GM18867 (cell line): ENCODE results near the gene INPP5E.
"Not testable (repeated sequence)": the region's sequence is repeated elsewhere in the genome, so short reads cannot be mapped to it uniquely, and the experiment has no call there.

Source experiments
- ATAC-seq: cut with Tn5 transposase; IDR thresholded peaks from one replicate; pipeline ENCODE4 v1.9.1; 2021; ENCODE audit warnings: mild to moderate bottlenecking, moderate library complexity; ENCODE audit not compliant: unreplicated experiment

The INPP5E gene

DNA sequence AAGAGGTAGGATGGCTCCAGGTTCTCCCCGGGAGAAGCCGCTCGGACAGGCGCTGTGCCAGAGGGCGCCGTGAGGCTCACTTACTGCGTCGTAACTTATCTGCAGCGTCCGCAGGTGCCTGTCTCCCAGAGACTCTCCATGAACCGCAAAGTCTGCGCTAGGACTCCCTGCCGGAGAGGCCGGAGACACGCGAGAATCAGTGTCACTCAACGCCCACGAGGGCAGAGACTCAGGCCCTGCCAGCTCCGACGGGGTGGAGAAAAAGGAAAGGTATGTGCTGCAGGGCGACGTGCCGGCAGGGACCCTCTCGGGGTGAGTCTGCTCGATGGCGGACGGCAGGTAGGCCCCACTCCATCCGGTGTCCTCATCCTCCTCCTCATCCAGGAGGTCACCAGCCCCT, 32.6 kb downstream of the INPP5E start:
- not testable (repeated sequence) for ATAC-seq

DNA sequence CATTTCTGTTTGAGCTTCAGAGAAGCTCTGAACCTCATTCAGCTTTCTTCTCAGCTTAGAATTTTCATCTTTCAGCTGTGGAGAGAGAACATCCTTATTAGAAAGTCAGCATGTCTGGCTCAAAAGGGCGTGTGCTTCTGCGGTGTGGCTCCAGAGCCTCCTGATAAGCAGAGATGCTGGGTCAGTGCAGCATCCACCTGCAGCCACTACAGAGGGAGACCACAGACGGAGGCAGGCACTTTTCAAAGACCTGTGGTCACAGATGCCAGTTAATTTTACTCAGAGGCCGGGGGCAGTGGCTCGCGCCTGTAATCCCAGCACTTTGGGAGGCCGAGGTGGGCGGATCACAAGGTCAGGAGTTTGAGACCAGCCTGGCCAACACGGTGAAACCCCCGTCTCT, 33.7 kb downstream of the INPP5E start:
- not testable (repeated sequence) for ATAC-seq

DNA sequence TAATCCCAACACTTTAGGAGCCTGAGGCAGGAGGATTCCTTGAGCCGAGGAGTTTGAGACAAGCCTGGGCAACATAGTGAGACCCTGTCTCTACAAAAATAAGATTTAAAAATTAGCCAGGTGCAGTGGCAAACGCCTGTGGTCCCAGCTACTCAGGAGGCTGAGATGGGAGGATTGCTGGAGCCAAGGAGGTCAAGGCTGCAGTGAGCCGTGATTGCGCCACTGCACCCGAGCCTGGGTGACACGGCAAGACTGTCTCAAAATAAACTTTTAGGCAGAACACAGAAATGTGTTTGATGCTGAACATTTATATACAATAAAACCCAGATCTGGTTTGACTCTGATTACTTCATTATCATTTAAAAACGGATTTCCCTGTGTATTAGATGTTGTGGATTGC, 34.2 kb downstream of the INPP5E start:
- ATAC-seq = no peak

DNA sequence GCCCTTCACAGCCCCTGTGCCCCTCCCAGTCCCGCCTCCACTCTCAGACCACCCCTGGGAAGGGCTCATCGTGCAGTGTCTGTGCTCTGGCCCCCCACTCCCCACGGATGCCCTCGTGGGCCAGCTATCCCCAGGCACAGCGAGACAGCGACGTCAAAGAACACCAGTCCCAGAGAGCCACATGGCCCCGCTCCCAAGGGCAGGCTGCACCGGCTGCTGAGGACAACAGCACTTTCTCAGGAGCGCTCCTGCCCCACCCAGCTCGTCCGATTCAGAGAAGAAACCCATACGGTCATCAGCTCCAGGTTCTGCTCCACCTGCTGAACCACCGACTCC, 34.9 kb downstream of the INPP5E start:
- no peak for ATAC-seq

DNA sequence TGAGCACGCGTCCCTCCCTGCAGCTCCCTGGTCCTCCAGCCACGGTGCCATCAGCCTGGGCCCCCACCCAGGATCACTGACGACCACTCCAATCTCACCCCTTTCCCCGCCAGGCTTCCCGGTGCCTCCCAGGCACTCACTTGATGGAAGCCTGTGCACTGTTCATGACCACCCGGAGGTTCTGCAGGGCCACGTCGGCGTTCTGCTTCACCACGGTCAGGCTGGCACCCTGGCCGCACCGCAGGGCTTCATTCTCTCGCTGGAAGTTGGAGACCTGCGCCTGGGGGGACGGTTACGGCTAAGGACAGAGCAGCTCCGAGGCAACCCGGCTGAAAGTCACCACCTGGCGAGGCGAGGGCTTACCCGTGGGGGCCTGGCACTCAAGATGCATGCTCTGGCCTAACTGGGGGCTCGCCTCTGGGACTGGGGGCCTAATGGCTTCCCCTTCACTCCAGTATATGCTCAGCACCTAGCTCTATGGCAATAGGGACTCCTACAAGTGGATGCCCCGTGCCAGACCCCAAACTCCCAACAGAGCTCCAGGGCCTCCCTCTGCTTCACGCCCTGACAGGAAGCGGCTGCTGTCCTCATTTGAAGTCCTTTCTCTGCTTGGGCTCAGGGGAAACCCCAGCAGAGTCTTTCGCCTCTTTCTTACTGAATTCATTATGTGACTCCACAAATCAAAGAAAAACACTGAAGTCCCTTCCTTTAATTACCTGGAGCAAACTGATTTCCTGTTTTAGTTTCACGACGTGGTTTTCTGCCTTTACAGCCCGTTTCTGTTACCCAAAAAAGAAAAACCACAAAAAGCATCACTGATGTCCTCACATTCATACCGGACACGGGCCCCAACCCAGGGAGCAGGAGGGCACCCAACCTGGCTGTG, 35.5 kb downstream of the INPP5E start:
- ATAC-seq = no peak

DNA sequence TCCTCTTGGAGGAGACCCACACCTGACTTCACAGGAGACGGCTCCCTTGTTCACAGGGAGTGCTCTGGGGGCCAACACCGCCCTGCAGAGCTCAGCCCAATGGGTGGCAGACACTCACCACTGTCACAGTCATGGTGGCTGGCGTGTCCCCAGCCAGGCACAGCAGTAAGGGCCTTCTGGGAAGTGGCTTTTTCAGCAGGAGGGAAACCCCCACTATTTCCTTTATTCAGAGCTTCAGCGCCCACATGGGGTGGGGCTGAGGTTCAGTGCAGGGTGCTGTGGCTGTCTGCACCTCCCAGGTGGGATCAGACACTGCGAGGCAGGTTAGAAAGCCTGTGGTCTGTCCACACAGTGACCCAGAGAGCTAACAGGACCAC, 36.1 kb downstream of the INPP5E start:
- no peak for ATAC-seq

DNA sequence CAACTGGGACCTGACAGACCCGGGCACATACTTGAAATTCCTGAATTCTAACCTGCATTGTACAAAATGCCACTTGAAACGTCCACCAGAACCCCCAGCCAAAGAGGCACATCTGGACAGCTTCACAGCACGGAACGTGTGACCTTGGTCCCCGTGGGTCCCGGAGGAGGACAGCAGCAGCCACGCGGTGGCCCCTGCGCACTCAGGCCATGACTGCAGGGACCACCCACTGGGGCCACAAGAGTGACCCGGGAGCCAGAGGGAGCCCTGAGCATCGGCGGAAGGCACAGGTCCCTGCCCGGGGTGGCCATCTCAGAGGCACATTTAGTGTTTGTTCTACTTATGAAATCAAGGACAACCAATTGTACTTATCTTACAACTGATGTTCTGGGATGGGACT, 37.6 kb downstream of the INPP5E start:
- ATAC-seq = no peak

DNA sequence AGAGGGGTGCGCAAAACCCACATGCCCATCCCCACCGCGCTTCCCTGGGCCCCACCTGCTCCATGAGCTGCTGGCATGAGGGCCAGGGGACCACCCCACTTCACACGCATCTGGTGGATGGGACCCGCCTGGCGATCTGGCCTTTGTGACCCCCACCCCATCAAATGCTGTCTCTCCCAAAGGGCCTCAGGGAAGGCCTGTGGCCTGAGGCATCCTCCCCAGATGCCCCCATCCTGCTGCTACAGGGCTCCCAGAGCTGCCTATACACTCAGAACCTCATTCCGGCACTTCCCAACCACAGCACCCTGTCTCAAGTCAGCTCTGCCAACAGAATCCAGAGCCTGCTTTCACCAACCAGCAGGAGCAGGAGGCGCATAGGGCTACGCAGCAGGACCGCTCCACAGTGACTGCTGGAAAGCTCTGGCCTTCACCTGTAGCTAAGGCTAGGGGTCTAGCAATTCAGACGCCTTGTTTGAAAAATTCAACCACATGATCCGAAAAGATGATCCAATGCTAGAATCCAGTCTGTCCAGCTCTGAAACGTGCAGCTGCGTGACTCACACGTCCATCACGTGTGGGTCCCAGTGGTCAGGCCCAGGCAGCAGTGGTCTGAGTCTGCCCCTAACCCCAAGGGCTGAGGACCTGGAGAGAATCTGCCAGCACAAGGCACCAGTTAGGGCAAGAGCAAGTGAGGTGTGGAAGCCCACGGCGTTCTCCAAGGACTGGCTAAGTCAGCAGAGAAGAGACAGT, 38.3 kb downstream of the INPP5E start:
- ATAC-seq = no peak

DNA sequence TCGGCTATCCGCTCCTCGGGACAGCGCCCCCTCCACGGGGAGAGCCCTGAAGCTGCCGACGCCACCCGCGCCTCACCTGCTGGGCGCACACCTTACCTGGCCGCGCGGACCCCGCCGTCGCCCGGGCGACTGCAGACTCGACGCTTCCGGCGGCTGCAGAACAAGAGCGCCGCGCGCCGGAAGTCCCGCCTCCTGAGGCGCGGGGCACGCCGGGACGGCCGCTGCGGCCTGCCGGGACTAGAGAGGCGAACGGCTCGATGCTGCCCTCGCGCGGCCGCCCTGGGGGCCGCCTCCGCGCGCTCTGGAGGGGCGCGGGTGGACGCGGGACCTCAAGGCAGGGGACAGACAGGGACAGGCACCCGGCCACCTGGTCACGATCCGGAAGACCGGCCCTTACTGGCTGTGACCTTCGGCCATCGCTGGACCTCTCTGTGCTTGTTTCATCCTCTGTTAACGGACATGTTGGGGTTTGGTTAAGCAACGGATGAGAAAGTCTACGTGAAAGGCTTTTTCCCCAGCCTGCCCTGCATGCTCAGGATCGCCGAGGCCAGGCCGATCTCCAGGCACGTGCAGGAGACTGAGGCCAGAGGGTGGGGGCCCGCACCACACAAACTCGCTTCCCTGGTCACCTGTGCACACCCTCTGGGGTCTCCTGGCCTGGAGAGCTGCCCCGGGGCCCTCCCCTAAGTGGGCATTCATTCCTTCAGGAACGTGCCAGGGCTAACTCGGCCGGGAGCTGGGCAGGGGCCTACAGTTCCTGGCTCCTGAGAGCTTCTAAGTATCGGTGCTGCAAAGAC, 39.4 kb downstream of the INPP5E start, which contains the start of gene SNAPC4:
TSS of gene SNAPC4 (minus strand) at position 133 of the 797 bp plus-strand sequence. CDS start 1,742 bp downstream, outside the sequence.
- ATAC-seq = peak; percentile 73

DNA sequence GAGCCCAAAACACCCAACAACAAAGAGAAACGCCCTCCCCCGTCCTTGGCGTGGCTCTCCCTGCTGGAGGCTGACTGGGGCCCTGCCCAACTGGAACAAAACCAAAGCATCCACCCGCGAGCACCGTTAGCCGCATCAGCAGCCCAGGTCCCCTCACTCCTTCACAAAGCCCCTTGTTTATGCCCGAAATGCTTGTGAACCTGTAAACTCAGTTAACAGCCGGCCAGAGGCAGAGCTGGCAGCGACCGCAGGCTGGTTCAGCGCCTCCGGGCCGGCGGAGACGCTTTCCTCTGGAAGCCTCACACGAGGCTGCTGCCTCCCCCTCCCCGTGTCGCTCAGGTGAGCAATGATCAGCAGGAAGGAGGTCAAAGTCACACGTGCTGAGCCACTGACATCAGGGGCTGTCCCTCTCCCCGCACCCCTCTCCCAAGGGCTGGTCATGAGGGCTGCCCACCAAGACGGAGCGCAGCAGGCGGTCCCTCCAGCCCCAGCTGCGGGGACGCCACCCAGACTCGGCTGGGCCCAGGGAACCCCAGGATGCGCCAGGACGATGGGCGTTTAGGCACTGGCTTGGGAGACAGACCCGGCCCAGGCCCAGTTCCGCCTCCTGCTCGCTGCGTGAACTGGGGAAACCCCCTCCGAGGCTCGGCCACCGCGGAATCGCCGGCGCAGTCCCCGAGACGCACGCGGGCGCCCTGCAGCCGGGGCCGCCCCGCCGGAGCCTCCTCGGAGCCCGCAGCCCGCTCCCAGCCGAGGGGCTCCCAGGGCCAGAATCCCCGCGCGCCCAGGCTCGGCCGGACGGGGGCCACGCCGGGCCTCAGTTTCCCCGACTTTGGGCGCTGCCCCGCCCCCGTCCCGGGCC, 40.2 kb downstream of the INPP5E start:
- ATAC-seq = peak; percentile 35

DNA sequence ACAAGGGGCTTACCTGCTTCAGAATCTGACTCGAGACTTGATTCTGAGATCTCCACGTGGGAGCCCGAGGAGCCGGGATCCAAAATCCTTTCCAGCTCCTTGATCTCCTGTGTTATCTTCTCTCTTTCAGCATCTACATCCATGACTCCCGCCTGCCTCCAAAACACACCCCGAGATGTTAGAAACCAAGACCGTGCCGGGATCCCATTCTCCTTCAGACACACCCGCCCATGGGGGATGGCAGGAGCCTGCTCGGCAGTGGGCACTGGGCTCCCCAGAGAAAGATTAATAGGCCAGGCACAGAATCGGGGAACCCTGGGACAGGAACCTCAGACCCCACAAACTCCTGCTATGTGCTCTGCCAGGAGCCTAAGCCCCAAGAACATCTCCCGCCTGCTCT, 41.4 kb downstream of the INPP5E start:
- ATAC-seq = no peak

DNA sequence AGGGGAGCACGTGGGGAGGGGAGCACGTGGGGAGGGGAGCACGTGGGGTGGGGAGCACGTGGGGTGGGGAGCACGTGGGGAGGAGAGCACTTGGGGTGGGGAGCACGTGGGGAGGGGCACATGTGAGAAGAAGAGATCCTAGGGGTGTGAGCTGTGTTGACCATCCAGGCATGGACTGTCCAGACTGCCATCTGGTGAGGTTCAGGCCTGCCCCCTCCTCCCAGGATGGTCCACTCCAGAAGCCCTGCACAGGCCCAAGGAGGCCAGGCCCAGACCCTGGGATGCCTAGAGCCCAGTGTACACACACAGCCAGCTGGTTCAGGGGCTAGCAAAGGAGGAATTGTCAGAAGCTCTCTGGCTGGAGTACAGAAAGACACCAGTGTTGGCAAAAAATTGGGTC, 42.0 kb downstream of the INPP5E start:
- ATAC-seq = no peak

DNA sequence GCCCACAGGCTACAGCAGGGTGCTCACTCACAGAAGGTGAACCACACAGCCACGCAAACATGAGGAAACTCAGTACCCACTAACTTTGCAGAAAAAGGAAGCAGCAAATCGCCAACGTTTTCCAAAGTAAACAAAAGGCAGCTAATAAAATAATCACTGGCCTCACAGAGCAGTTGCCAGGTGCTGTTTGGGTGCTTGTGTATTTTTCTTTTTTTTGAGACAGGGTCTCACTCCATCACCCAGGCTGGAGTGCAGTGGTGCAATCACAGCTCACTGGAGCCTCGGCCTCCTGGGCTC, 43.5 kb downstream of the INPP5E start:
- ATAC-seq = no peak

DNA sequence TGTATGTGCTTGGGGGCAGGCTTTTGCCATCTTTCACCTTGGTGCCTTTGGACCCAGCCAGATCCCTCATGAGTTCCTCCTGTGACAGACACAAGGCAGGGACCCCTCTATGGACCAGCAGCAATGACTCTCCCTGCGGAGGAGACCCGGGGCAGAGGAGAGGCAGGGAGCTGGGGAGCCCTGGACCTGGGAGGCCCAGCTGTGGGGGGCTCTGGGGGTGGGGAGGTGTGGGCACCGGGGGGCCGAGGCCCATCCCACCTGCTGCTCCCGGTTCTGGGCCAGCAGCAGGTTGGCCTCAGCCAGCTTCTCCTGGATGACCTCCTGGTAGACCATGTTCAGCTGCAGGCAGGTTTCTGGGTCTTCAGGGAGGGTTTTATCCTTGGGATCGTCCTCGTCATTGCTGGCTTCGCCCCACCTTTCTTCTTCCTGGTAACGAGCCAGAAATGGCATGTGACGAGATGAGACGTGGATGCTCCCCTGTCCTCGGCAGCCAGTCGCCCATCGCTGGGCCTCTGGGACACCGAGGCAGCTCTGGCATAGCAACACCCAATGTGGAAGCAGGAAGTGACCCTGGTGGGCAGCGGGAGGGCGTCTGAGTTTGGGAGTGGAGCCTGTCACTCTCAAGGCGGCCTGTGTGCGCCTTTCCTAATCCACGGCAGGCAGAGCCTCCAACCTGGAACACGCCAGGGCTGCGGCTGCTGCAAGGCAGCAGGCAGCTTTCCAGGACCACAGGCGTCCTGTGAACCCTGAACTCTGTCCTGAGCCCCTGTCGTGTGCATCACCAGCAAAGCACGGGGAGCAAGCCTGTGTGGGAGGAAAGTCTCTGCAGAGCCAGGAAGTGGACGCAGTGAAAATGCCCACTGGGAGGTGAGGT, 44.1 kb downstream of the INPP5E start:
- ATAC-seq = no peak

DNA sequence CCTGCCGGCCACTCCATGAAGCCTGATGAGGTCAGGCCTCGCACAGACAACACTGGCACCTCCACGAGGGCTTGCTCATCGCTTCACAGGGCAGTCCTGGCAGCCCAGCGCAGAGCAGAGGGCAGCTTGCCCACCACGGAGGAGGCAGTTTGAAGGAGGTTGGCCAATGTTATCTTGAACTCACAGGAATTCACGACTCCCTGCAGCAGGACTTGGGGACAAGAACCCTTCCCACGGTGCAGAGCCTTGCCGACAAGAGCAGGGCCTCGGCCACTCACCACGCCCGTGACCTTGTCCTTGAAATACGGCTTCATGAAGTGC, 44.7 kb downstream of the INPP5E start:
- ATAC-seq = no peak

DNA sequence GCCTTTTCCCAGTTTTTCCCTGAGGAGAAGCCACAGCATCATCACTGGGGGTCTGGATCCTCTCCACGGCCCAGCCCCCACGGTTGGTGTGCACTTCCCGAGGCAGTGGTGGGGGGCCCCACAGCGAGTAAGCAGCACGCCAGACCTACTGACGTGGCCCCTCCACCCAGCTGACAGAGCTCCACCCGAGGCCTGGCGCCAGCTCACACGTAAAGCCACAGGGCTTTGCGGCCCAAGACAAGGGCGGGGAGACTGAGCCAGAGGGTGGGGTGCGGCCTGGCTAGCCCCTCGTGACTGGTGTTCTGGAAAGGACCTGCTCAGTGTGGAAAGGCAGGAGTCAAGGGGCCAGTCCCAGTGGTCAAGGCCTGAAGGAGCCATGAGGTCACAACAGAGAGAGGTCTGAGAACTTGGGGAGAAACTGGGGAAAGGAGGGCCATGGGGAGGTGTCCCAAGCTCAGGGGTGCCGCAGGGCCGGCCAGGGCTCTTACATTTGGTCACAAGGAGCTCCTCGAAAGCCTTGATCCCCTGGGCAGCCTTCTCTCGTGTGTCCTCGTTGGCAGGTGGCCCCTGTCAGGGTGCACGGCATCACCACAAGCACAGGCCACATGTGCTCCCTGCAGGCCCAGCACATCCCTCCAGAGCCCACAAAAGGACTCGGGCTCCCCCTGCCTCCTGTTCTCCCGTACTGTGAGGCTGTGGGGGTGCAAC, 45.2 kb downstream of the INPP5E start:
- no peak for ATAC-seq

DNA sequence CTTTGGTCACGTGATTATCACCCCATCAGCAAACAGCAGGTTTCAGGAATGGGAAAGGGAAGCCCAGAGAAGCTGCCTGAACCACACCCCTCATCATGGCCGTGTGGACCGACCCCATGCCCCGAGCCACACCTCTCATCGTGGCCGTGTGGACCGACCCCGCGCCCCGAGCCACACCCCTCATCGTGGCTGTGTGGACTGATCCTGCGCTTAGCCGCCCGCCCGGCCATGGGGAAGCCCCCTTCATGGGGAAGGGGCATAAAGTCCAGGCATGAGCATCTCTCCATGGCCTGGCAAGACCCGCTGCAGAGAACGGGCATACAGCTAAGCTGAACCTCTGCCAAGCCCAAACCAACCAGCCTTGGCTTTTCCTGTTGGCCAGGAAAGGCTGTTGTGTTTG, 46.1 kb downstream of the INPP5E start:
- no peak for ATAC-seq

DNA sequence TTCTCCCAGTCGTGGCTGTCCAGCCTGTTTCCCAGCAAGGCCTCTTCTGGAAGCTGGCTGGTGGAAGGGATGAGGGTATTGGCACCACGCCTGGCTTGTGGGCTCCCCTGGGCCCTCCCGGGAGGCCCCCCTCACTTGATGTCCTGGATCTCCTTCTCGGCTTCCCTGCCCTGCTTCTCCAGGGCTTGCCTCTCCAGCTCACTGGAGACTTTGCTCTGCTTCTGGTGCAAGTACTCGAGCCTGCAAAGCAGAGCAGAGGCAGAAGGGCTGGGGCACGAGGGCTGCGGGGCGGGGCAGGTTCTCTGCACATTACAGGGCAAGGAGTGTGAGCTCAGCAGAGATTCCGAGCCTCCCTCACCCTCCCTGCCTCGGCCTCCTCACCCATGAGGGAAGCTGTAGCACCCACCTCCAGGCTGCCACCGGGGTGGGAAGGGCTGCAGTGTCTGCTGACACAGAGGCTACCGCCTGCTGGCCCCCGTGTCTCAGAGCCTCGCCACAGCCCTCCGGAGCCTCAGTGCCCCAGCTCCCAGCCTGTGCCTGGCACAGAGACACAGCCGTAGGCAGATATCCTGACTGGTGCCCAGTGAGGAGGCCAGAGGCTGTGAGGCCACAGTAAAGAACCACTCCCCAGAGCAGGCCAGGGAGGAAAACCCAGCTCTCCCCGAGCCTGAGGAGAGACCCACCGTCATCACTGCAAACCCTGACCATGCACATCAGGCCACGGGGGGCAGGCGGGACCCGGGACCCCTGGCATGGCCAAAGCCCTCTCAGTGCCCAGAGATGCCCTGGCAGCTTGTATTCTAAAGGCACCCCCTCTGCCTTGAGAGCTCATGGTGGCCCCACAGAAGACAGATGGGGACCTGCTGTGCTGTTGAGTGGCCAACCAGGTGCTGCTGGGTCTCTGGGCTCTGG, 46.9 kb downstream of the INPP5E start:
- ATAC-seq = no peak
